HG03108 (cell line): Measurements from ENCODE around the gene UBE2E2.
A peak's percentile ranks its signal among the peaks of the same experiment; 100 is the strongest.

ENCODE experiments used
- ATAC-seq: cut with Tn5 transposase; IDR thresholded peaks from one replicate; pipeline ENCODE4 v1.9.1; 2021; ENCODE audit warnings: moderate library complexity; ENCODE audit not compliant: unreplicated experiment

Gene UBE2E2

DNA sequence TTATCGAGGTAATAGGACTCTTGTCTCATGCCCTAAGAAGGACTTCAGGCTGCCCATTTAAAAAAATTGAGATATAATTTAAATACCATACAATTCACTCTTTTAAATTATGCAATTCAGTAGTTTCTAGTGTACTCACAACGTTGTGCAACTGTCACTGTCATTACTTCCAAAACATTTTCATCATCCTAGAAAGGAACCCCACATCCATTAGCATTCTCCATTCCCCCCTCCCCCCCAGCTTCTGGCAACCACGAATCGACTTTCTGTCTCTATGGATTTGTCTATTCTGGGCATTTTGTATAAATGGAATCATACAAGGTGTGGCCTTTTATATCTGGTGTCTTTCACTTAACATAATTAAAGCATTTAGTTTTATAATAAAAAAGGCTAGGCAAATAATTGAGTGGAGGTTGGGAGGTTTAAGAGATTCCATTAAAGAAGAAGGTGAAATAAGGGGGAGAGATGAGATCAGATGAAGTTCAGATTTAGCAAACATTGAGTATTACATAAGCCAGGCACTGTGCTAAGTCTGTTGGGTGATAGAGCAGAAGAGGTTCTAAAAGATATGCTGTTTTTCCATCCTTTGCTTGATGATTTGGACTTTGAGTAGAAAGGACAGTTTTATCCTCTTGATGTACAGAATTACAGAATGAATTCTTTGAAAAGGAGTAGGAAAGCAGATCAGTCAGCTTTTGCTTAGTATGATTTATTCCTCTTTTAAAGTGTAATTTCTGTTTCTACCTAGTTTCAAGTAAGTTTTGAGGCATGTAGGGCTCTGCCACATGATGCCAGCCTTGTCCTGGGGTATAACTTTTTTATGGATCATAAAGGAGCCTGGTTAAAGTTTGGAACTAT, 36.3 kb downstream of the UBE2E2 start:
- no peak for ATAC-seq

DNA sequence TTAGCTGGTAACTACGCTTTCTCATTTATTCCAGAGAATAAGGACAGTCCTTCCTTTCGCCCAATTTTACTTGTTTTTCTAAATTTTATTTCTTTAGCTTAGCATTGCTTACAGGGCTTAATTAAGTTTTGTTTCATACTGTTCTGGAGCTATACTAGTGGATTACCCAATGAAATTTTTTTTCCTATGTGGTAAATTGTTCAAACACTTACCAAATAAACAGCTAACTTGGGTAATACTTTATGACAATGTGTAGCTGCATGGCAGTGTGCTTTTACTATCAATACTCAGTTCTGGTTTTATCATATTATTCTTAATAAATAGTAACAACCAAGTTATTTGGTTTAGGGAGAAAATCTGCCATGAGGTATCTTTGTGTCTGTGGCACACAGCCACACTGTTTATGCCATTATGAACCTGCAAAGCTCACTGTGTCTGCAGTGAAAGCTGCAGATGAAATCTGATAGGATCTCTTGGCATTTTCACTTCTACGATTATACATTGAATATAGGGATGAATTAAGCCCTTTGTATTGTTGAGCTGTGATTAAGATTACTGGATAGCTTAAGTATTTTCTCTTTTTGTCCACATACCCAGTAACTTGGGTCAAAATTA, 37.2 kb downstream of the UBE2E2 start:
- no peak for ATAC-seq

DNA sequence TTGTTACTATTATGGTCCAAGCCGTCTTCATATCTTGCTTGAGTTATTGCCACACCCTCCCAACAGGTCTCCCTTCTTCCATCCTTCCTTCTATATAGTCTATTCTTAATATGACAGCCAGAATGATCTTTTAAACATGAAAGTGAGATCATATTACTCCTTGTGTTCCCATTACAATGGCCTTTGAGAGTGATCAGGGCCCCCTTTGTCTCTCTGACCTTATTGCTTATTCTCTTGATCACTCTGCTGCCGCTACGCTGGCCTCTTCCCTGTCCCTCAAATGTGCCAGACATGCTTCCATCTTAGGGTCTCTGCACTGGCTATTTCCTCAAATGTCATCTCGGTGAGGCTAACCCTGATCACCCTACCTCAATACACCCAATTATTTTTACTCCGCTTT, 38.1 kb downstream of the UBE2E2 start:
- ATAC-seq = no peak

DNA sequence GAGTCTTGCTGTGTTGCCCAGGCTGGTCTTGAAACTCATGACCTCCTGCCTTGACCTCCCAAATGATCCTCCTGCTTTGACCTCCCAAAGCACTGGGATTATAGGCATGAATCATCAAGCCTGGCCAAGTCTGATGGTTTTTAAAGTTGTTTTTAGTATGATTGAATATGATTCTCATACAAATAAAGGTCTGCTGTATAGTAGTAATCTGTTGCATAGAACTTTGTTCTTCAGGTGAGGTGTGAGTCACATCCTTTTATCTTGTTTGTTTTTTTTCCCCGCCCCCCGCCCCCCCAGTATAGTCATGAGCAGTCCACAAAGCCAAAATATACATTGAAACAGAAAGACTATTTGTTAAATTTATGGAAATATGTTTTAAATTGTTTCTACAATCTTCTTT, 39.0 kb downstream of the UBE2E2 start:
- ATAC-seq = no peak

DNA sequence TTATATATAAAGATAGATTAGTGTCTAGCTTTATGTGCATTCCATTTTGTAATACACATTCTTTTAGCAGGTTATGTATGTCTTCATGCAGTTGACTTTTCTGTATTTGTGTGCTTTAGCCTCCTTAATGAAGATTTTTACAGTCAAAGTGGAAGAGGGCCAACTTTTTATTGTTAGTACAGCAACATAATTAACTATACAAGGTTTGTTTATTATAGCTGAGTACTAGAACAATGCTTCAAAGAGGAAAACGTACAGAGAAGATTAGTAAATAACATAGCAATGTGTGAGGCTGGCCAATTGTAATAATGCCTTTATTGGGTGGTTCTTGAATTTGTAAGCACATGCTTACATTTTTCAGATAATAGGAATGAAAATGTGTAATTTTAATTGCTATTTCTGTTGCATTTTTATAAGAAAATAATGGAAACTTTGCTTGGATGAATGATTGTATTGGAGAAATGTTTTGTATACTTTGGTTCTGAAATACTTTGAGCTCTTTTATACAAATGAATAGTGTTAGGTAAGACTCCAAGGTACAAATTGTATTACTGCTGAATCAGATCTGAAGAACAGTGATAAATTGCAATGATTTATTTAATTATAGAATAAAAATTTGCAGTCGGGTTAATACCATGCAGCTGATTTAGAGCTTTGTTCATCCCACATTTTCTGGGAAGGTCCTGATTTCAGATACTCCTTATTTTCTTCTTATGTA, 41.4 kb downstream of the UBE2E2 start:
- ATAC-seq = no peak

DNA sequence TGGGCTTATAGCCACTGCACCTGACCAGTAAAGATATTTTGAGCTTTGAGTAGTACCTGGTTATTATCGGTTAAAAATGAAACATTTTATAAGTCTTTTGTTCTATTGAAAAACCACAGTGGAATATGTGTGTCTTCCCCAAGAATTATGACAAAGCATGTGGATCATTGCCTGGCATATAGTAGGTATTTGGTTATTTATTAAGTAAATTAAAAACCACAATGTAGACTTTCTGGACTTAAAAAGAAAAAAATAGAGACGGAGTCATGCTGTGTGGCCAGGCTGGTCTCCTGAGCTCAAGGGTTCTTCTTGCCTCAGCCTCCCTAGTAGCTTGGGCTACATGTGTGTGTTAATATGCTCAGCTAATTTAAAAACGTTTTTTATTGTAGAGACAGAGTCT, 43.5 kb downstream of the UBE2E2 start:
- ATAC-seq = no peak

DNA sequence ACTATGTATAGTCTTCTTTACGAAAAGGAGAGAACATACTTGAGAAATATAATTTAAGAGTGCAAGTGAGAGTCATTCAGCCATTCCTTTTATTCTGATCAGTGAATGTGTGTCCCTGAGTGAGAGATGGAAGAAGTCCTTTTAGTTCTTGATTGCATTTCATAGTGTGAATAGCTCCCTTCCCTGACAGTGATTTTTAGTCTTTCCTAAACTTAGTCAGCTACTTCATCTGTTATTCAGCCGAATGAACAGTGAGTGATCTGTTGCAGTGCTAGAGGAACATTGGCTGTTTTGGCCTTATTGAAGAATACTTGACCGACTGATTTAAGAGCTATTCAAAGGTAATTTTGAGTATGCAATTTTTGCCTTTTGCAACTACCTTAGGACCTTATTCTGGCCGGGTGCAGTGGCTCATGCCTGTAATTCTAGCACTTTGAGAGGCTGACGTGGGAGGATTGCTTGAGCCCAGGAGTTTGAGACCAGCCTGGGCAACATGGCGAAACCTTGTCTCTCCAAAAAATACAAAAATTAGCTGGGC, 45.5 kb downstream of the UBE2E2 start:
- ATAC-seq = no peak

DNA sequence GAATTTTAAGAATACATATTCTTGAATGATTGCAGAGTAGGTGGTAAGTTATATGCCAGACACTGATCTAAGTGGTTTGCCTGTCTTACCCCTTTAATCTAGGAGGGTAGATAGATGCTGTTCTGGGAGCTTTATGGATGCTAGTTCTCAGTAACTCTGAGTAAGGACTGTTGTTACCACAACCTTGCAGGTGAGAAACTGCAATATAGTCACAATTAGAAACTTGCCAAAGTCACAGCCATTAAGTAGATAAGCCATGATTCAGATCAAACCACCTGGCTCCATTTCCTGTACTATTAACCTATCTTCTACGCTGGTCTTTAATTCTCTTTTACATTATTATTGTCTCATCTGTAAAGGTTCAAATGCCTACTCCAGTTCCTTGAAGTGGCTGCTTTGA, 46.8 kb downstream of the UBE2E2 start:
- no peak for ATAC-seq

DNA sequence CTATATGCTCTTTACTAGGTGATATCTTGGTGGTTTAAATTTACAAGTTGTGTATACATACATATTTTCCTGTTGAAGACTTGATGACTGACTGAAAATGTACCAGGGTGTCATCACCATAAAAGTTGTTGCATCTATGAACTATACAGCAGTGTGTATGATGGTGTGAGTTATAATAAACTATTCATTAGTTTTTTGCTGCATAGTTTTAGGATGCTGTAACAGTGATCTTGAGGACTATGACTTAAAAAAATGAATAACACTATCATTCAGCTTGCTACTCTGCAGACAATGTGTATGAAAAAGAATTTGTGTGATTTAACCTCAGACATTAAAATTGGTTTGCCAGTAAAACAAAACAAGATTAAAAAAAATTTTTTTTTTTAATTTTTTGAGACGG, 49.0 kb downstream of the UBE2E2 start:
- ATAC-seq = no peak

DNA sequence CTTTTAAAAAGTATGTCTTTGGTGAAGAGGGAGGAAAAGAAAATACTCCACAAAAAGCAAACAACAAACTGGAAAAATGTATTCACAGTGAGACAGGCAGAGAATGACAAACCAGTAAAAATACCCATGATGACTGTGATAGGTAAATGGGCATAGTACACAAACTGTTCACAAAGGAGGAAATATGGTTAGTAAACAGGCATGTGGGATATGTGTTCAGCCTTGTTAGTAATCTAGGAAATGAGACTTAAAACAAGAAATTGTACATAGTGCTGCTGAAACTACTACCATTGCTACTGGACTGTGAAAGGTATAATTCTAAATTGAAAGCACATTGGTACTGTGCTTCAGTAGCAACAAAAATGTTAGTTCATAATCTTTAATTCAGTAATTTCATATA, 50.1 kb downstream of the UBE2E2 start:
- ATAC-seq = peak; percentile 82

DNA sequence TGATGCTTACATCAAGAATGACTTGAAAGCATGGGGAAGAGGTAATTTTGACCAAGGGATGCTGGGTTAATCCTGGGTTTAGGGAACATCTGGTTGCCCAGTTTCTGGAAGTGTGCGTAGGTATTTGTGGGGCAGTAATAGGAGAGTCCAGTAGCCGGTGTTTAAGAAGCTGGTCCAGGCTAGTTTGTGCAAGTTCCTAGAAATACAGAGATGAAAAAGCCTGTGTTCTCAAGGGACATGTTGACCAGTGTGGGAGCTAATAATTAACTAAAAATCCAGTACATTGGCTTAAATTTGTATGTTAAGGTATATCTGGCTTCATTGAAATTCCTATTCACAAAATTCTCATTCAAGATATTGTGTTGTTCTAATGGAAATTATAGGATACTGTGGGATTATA, 51.2 kb downstream of the UBE2E2 start:
- ATAC-seq = no peak

DNA sequence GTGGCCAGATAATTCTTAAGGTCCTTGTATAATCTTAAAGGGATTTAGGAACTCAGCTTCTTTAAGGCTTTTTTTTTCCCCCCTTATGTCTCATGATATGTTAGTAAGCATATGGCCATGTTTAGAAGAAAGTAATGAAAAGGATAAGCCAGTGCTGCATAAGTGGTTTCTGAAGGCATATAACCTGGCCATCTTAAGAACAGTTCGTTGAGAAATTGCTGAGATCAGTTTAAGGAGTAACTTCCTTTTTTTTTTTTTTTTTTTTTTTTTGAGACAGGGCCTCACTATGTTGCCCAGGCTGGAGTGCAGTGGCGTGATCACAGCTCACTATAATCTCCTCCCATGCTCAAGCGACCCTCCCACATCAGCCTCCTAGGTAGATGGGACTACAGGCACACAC, 51.7 kb downstream of the UBE2E2 start:
- ATAC-seq = no peak

DNA sequence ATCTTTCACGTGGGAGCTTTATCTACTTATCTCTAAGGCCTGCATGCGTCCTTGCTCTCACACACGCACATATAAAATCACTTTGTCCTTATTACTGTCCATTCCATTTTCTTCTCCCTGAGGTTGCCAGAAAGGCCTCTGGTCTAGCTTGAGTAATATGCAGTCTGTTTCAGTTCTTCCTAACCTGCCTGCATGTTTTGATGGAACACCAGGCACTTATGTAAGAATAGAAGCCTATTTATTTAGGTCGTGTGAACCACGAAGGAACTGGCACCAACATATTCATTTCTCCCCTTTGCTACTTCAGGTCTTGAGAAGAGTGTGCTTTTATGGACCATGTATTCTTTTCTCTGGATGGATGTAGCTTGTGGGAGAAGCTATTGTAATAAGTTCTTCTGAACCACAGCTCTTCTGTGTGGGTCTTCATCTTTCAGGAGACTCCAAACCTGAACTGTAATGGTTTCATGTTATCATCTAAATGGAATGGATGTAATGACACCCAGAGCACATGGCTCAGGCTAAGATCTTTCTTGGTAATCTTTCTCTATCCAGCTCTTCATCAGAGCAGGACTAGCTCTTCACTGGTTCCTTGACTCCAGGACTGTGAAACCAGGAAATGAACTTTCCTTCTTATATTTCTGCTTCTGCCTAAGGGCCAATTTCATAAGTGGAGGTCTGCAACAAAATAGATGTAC, 53.8 kb downstream of the UBE2E2 start:
- ATAC-seq = no peak

DNA sequence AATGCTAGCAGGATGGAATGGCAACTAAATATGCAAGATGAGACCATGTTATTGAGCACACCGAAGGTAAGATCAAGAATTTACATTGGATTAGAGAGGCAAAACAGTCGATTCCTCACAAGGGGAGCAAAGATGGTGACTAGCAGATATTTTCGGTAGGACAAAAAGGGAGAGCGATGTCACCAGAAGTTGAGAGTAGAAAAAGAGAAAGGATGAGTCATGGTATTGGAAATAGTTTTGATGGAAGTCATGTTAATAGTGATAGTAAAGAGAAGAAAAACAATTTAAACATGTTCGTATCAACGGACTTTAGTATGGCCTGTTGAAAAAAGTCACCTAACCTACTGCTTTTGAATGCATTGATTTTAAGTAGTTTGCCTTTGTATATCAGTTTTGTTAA, 55.0 kb downstream of the UBE2E2 start:
- no peak for ATAC-seq

DNA sequence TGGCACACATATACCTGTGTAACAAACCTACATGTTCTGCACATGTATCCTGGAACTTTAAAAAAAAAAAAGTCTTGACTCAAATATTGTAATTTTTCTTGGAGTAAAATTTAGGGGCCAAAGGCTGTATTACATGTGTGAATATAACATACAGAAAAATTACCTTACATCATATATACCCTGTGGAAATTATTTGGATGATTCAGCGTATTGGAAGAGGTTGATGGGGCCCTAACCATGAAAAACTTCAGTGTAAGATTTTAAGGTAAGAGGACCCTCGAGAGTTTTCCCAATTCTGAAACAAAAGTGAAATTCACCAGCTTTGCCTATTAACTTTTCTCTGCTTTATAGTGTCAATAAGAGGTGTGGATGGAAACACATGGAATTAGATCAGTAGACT, 56.4 kb downstream of the UBE2E2 start:
- no peak for ATAC-seq

DNA sequence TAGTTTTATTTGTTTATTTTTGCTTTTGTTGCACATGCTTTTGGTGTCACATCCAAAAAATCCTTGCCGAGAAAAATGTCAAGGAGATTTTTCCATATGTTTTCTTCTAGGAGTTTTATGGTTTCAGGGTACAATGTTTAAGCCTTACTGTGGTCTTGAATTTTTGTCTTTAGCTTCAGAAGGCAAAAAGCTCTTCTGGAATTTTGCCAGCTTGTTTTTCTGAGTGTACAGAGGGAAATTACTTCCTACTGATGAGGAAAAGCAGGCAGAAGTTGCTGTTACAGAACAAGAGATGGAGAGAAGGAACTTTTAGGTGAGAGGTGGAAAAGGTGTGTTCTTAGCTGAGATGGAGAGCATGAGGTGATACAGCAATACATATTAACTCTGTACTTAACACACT, 59.6 kb downstream of the UBE2E2 start:
- no peak for ATAC-seq

DNA sequence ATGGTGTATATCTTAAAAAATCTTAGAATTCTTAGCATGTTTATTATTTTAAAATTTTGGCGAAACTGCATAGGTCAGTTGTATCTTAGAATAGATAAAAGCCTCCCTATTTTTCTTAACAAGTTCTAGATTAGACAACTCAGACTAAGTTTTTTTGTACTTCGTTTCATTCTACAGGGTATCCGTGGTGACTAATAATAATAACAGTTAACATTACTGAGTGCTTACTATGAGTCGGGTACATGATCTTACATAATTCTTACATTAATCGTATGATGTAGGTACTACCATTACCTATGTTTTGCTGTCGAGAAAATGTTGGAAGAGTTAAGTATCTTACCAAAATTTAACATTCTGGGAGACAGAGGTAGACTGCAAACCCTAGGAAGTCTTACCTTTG, 60.7 kb downstream of the UBE2E2 start:
- no peak for ATAC-seq

DNA sequence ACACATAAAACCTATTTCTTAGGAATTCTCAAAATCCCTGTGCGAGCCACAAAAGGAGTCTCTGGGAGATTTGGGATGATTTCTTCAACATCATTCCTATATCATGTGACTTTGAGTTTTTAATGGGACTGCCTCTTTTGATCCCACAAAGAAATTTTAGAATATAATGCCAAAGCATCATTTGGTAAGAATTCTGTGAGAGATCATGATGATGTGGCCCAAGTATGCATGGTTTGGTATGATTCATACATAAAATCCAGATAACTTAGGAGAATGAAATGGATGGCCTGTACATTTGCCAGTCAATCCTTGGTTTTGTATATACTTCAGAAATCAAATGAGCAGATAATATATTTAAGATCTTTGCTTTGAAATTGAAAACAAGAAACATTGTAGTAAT, 61.3 kb downstream of the UBE2E2 start:
- ATAC-seq = no peak

DNA sequence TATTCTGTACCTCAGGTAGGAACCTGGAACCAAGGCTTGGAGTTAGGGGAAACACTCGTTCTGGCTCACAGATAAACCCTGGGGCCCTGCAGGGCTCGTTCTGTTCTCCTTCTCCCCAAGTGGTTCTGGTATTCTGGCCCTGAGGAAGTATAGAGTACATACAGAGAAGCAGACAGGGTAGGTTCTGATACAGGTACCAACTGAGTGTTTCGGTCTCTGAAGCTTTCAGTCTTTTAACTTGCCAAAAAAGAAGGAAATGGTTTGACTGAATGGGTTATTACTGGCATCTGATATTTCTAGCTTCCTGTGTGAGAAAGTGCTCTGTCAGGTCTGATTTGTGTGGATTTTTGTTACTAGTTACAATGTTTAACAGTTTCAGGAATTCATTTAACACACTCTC, 67.3 kb downstream of the UBE2E2 start:
- ATAC-seq = no peak

DNA sequence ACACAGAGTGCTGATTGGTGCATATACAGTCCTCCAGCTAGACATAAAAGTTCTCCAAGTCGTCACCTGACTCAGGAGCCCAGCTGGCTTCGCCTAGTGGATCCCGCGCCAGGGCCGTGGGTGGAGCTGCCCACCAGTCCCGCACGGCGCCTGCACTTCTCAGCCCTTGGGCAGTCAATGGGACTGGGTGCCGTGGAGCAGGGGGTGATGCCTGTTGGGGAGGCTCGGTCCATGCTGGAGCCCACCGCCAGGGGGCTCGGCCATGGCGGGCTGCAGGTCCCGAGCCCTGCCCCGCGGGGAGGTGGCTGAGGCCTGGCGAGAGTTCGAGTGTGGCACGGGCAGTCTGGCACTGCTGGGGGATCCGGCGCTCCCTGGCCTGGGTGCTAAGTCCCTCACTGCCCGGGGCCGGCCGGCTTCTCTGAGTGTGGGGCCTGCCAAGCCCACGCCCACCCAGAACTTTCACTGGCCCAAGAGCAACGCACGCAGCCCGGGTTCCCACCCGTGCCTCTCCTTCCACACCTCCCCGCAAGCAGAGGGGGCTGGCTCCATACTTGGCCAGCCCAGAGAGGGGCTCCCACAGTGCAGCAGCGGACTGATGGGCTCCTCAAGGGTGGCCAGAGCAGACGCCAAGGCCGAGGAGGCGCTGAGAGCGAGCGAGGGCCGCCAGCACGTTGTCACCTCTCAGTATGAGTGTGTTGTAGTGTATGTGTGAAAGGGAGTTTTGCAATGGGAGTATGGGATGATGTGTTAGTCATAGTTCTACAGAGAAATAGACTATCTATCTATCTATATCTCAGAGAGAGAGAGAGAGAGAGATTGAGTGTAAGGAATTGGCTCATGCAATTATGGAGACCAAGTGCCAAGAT, 69.0 kb downstream of the UBE2E2 start:
- no peak for ATAC-seq
